ENCODE data around the gene R3HDM2.

R3HDM2 gene

DNA sequence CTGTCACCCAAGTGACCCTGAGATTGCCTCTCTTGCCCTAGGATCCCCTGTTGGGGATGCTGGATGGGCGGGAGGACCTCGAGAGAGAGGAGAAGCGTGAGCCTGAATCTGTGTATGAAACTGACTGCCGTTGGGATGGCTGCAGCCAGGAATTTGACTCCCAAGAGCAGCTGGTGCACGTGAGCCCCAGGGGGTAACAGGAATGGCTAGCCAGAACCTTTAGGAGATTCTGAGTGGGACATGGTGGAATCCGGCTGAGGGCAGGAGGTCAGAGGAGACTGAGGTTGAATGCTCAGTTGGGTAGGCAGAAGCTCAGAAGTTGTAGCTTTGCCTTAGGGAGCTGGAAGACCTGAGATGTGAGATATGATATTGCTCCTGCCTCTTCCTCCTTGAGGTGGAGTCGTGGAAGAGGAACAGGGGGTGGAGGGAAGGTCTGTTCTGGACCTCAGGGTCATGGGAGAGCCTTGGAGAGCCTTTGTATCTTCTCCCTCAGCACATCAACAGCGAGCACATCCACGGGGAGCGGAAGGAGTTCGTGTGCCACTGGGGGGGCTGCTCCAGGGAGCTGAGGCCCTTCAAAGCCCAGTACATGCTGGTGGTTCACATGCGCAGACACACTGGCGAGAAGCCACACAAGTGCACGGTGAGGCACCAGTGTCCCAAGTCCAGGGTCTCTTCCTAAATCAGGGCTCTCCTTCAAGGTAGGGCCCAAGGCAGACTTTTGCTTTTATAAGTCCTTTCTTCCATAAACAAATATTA, 35.1 kb upstream of the R3HDM2 start:
- DNase-seq, result no peak

DNA sequence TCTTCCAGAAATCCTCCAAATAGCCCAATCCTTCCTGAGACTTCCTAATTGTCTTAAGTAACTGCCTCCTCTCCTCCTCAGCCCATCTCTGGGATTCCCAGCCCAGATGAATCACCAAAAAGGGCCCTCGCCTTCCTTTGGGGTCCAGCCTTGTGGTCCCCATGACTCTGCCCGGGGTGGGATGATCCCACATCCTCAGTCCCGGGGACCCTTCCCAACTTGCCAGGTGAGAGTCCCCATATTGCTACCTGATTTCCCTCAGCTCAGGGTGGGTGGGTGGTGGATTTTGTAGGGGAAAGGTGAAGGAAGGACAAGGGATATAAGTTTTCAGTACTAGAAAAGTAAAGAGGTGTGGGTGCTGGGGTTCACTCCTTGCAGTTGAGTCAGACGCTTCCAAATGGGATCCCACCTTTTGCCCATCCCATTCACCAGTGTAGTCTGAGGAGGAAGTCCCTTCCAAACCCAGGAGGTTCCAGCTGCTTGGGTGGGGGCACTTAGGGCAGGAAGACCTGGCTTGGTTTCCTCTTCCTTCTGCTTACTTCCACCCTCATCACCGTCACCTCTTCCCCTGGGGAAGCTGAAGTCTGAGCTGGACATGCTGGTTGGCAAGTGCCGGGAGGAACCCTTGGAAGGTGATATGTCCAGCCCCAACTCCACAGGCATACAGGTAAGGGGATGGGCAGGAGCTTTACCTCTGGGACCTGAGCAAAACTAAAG, 34.3 kb upstream of the R3HDM2 start:
- no peak for DNase-seq

DNA sequence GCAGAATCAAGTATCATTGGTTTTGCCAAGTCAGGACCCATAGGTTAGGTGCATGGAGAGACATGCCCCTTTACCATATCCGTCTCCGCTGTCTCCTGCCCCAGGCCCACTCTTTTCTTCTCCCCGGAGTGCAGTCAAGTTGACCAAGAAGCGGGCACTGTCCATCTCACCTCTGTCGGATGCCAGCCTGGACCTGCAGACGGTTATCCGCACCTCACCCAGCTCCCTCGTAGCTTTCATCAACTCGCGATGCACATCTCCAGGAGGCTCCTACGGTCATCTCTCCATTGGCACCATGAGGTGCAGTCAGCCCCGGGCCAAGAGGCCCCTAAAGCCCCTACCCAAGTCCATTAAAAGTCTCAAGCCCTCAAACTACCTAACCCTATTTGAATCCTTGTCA, 33.7 kb upstream of the R3HDM2 start:
- no peak for DNase-seq

- no peak for DNase-seq
Measured at GRCh38 chr12:57462912-57463253, 32.0 kb upstream of the R3HDM2 start.

DNA sequence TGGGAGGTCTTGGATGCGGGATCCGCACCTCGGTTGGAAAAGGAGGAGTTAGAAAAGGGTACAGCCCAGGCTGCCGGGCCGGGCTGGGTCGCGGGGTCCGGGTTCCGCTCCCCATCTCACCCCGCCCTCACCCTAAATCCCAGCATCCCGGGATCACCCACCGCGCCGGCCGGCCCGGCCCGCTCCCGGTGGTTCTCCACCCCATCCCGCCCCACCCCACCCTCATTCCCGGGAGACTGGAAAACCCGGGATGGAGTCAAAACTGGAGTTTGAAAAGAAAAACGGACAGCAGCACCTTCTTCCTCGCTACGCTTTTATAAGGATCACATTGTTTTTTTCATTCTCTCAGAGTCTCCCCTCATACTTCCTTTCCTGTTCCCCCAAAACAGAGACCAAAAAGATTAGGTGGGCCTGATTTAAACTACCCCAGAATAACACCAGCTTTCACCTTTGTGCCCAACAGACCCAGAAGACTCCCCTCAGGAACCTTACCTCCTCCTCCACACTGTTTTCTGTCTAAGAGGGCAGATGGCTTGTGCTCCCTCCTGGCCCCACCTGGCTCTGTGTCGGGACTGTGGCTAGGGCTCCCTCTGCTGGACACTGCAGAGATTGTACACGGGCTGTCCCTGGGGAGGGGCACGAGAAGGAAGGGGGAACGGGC, 31.5 kb upstream of the R3HDM2 start:
- DNase-seq, result peak; percentile 89

DNA sequence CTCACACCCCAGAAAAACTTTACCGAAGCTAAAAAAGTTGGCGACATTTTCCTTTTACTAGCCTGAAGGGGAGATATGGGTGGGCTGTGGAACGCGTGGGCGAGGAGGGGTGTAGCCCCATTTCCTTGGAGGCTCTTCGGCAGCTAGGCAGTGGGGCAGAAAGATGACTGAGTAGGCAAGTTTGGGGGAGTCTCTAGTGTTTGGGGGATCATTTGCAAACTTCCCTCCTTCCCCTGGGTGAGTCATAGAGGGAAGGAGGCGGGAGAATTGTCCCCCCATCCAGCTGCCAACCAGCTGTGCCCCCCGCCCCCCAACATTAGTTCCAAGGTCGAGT, 31.0 kb upstream of the R3HDM2 start:
- DNase-seq, result no peak

- DNase-seq, result no peak
Measured at GRCh38 chr12:57461276-57461916, 30.6 kb upstream of the R3HDM2 start.

DNA sequence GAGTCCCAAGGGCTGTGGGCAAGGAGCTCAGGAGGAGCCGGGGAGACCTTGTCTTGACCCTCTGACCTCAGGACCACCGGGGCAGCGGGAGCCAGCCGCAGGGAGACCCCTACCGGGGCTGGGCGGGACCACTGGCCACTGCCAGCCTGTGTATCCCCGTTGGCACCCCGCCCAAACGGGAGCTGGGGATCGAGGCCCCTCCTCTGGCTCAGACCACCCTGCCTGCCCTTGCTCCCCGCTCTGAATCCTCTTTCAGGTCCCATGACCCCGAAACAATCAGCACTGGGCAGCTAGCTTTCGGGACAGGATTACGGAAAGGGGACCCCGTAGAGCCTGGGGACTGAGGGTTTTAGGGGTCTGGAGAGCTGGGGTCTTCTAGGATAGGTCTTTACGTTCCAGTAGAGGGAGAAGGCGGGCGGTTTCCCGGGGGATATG, 30.0 kb upstream of the R3HDM2 start:
- DNase-seq, result no peak

DNA sequence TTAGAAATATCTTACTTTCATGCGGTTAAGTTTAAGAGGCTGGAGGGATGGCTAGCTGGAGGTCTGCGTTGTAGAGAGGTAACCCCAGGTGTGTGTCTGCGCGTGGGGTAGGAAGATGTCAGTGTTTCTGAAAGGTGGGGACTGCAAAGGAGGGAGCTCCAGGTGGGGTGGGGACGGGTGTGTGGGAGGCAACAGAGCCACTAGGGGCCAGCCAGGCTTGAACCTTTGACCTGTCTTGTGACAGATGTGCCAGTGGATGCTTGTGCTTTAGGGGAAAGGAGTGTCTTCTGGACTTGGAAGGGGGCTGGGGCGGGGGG, 29.6 kb upstream of the R3HDM2 start:
- DNase-seq, result no peak

DNA sequence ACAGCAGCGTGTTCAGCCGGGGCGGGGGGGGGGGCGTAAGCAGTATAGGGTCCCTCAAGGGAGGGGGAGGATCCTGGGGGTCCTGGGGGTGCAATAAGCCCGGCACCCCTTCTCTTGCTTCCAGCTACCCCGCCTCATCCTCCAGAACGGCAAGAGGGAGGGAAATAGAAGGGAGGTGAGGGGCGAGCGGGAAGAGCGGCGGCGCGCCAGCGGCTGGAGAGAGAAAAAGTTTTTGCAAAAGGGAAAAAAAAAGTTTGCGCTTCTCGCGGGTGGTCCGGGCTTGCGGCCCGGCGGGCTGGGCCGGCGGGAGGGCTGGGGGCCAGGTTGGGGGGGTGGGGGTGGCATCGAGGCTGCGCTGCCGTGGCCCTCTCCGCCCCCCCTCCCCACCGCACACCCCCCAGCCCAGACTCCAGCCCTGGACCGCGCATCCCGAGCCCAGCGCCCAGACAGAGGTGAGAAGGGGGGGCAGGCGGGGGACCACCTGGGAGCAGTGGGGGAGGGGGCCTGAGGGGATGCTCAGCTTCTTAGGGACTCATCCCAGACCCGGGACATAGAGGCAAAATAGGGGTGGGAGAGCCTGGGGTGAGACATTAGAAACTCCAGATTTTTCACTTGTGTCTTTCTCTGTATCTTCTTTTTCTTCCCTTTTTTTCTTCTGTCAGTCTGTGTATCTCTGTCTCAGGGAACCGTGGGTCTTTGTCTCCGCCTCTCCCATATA, 29.1 kb upstream of the R3HDM2 start, which contains the start of gene GLI1:
TSS of gene GLI1 (plus strand) at position 36 of the 718 bp plus-strand sequence. CDS start 3,907 bp downstream, outside the sequence.
- DNase-seq, result no peak

GRCh38 chr12:57459055-57459749, 28.4 kb upstream of the R3HDM2 start:
- peak; percentile 92 for DNase-seq

DNA sequence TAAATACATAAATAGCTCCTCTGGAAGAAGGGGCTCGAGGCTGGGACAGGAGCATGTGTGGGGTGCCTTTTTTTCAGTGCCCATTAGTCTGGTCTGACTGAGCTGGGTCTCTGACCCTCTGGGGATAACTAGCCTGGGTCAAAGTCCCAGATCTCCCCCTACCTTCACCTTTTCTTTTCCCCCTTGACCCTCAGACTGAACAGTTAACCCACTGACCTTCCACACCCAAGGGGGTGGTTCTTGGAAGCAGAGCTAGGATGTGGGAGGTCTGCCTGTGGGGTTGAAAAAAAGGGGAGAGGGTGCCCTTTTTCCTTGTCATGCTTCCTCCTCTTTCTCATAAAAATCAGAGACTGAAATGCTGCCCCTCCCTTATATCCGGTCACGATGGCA, 27.8 kb upstream of the R3HDM2 start:
- no peak for DNase-seq

DNA sequence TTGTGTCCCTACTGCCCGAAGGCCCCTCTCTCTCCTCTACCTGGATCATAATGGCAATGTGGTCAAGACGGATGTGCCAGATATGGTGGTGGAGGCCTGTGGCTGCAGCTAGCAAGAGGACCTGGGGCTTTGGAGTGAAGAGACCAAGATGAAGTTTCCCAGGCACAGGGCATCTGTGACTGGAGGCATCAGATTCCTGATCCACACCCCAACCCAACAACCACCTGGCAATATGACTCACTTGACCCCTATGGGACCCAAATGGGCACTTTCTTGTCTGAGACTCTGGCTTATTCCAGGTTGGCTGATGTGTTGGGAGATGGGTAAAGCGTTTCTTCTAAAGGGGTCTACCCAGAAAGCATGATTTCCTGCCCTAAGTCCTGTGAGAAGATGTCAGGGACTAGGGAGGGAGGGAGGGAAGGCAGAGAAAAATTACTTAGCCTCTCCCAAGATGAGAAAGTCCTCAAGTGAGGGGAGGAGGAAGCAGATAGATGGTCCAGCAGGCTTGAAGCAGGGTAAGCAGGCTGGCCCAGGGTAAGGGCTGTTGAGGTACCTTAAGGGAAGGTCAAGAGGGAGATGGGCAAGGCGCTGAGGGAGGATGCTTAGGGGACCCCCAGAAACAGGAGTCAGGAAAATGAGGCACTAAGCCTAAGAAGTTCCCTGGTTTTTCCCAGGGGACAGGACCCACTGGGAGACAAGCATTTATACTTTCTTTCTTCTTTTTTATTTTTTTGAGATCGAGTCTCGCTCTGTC, 26.1 kb upstream of the R3HDM2 start:
- no peak for DNase-seq

DNA sequence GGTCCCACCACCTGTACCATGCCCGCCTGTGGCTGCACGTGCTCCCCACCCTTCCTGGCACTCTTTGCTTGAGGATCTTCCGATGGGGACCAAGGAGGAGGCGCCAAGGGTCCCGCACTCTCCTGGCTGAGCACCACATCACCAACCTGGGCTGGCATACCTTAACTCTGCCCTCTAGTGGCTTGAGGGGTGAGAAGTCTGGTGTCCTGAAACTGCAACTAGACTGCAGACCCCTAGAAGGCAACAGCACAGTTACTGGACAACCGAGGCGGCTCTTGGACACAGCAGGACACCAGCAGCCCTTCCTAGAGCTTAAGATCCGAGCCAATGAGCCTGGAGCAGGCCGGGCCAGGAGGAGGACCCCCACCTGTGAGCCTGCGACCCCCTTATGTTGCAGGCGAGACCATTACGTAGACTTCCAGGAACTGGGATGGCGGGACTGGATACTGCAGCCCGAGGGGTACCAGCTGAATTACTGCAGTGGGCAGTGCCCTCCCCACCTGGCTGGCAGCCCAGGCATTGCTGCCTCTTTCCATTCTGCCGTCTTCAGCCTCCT, 25.4 kb upstream of the R3HDM2 start:
- peak; percentile 63 for DNase-seq

GRCh38 chr12:57455374-57456144, 24.7 kb upstream of the R3HDM2 start:
- DNase-seq, result no peak

DNA sequence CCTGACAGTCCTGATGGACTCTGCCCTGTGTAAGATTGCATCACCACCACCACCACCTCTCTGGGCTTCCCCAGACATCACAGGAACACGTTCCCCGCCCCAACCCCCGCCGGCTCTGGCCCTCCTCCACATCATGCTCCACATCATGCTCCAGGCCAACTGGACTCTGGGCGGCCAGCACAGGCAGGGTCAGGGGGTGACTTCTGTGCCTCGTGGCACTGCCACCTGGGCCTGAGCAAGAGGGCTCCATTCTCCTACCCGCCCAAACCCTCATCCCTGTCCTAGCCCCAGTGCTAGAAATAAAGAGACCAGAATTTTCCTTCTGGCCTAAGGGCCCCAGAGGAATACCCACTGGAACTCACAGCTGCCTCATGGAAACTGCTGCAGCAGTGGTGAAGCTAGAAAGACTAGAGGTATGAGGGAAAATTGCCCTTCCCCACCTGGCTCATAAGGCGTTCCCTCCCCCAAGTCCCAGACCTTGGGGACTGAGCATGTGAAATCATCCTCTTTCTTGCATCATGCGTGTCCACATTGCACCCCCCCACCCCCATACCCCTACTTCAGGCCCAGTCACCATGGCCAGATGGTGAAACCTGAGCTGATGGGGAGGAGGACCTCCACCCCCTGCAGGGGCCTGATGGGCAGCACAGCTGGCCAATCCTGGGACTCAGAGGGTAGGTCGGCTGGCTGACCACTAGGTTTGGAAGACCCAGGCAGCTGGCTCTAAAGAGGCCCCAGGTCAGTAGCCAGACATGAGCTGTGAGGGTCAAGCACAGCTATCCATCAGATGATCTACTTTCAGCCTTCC, 23.9 kb upstream of the R3HDM2 start, which contains the start of gene INHBE:
TSS of gene INHBE (plus strand) at position 742 of the 808 bp plus-strand sequence. CDS start 230 bp downstream, outside the sequence.
- no peak for DNase-seq

DNA sequence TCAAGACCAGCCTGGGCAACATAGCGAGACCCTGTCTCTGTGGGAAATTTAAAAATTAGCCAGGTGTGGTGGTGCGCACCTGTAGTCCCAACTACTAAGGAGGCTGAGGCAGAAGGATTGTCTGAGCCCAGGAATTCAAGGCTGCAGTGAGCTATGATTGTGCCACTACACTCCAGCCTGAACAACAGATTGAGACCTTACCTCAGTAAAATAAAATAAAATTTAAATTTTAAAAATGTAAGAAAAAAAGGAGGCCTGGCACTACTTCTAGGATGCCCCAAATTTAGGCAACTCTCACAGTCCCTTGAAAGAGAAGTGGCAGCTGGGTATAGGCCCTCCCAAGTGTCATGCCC, 23.3 kb upstream of the R3HDM2 start:
- DNase-seq, result no peak

DNA sequence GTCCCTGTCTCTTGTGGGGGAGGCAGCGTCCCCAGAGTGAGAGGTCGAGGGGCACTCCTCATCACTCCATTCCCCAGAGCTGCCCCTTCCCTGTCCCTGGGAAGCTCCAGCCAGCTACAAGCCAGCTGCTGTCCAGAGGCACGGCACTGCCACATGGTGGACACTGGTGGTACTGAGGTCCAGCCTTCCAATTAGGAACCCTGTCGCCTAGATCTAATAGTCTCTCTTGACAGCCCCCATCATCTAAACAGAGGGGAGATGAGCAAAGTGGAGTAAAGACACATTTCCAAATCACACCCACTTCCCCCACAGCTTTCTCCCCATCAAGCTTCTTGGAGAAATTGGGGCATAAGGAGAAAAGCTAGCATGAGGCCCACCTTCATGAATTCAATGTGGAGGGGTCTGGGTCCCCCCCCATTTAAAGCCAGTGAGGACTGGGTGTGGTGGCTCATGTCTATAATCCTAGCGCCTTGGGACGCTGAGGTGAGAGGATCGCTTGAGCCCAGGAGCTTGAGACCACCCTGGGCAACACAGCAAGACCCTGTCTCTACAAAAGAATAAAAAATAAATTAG, 22.2 kb upstream of the R3HDM2 start:
- peak; percentile 68 for DNase-seq
